NB4 (cell line): ENCODE results near the gene MACROD2.

Source experiments
- MYC ChIP-seq: IDR thresholded peaks from 2 replicates; pipeline ENCODE4 v1.6.1; 2011; ENCODE audit warnings: low read depth, low read length
- TF ChIP-seq, protein P1 (sequence below): IDR thresholded peaks from one replicate; pipeline ENCODE4 v1.5.1; 2012; ENCODE audit warnings: low read depth, low read length
- TF ChIP-seq, protein P2 (sequence below): IDR thresholded peaks from 2 replicates; pipeline ENCODE4 v1.6.1; 2011; ENCODE audit warnings: low read depth, low read length

DNA sequence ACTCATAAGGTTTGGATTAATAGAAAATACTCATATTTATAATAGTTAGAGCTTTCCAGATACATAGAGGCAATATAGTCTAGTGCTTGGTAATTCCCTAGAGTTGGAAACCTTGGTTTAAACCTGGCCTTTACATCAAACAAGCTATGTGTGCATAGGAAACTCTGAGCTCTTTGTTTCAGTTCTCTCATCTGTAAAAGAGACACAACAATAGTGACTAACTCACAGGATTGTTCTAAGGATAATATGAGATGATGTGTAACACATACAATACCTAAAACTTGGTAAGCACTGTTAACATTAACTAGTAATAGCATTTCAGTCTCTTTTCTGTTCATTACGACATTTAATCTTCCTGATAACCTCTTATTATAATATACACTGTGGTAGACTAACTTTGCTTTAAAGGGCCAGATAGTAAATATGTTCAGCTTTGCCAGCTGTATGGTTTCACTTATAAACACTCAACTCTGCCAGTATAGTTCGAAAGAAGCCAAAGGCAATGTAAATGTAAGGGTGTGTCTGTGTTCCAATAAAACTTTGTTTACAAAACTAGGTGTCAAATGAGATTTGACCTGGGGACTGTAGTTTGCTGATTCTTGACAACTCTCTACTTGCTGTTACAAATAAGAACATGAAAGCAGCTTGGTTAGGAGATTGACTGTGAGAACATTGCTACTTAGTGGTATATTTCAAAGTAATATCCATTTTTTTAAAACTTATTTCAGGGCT lies 712.7 kb downstream of the MACROD2 start:
- TF ChIP-seq, protein P1, sequence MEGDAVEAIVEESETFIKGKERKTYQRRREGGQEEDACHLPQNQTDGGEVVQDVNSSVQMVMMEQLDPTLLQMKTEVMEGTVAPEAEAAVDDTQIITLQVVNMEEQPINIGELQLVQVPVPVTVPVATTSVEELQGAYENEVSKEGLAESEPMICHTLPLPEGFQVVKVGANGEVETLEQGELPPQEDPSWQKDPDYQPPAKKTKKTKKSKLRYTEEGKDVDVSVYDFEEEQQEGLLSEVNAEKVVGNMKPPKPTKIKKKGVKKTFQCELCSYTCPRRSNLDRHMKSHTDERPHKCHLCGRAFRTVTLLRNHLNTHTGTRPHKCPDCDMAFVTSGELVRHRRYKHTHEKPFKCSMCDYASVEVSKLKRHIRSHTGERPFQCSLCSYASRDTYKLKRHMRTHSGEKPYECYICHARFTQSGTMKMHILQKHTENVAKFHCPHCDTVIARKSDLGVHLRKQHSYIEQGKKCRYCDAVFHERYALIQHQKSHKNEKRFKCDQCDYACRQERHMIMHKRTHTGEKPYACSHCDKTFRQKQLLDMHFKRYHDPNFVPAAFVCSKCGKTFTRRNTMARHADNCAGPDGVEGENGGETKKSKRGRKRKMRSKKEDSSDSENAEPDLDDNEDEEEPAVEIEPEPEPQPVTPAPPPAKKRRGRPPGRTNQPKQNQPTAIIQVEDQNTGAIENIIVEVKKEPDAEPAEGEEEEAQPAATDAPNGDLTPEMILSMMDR = no peak
- TF ChIP-seq, protein P2, sequence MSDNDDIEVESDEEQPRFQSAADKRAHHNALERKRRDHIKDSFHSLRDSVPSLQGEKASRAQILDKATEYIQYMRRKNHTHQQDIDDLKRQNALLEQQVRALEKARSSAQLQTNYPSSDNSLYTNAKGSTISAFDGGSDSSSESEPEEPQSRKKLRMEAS = no peak
- no peak for TF ChIP-seq MYC
